CD4-positive, CD25-positive, alpha-beta regulatory T cell (primary cell): Measurements from ENCODE around the gene GDPD5. TPM values are rescaled to one million over a fixed set of nuclear protein-coding genes. Genes with fewer than 3 reads are reported as not detected.

Experiments
- ATAC-seq, 2 donors: fragments of 150-1000 bp; cut with Tn5 transposase; one replicate each; pipeline ENCODE4 v1.10.0; 2021; ENCODE audit warnings: low read depth in 2 of 2, moderate number of reproducible peaks in 2 of 2, moderate library complexity in 1 of 2
- DNase-seq, 3 donors: peaks; one replicate each; pipeline versions ENCODE4 v3.0.0 to v3.0.0-alpha.2; 2012 to 2022; ENCODE audit warnings: mixed read lengths in 1 of 3
- H3K27ac ChIP-seq: one replicate; pipeline ENCODE4 v1.7.0; 2013; ENCODE audit warnings: mild to moderate bottlenecking, low read length; ENCODE audit not compliant: insufficient read depth, poor library complexity, severe bottlenecking
- H3K27me3 ChIP-seq: one replicate; pipeline ENCODE4 v1.7.0; 2013; ENCODE audit warnings: low read length; ENCODE audit not compliant: control insufficient read depth, insufficient read depth
- H3K36me3 ChIP-seq: one replicate; pipeline ENCODE4 v1.7.0; 2013; ENCODE audit warnings: mild to moderate bottlenecking, low read length, moderate library complexity; ENCODE audit not compliant: control insufficient read depth, insufficient read depth
- H3K4me1 ChIP-seq: 2 replicates; pipeline ENCODE4 v1.7.0; 2013; ENCODE audit warnings: mild to moderate bottlenecking, low read length; ENCODE audit not compliant: insufficient read depth, control insufficient read depth, poor library complexity, severe bottlenecking
- H3K4me3 ChIP-seq: one replicate; pipeline ENCODE4 v1.7.0; 2013; ENCODE audit warnings: low read depth, mild to moderate bottlenecking, low read length, moderate library complexity
- H3K9me3 ChIP-seq, 2 experiments: 1 replicate in 1 of 2; 2 replicates in 1 of 2; pipeline ENCODE4 v1.7.0; 2013; ENCODE audit warnings: low read length in 2 of 2, mild to moderate bottlenecking in 1 of 2, moderate library complexity in 1 of 2; ENCODE audit not compliant: control insufficient read depth in 2 of 2
- H3K27ac Mint-ChIP-seq, 3 donors: one replicate each; pipeline ENCODE4 v1.8.0; 2020 to 2022; ENCODE audit warnings: mild to moderate bottlenecking in 3 of 3, mixed read lengths in 3 of 3, moderate library complexity in 2 of 3
- H3K27me3 Mint-ChIP-seq: one replicate; pipeline ENCODE4 v1.8.0; 2022; ENCODE audit warnings: mild to moderate bottlenecking, mixed read lengths
- H3K36me3 Mint-ChIP-seq: one replicate; pipeline ENCODE4 v1.8.0; 2020; ENCODE audit warnings: mixed read lengths
- H3K4me1 Mint-ChIP-seq, 4 donors: one replicate each; pipeline ENCODE4 v1.8.0; 2020 to 2022; ENCODE audit warnings: mixed read lengths in 4 of 4, mild to moderate bottlenecking in 1 of 4
- H3K4me3 Mint-ChIP-seq, 4 donors: one replicate each; pipeline ENCODE4 v1.8.0; 2020 to 2022; ENCODE audit warnings: mild to moderate bottlenecking in 4 of 4, mixed read lengths in 4 of 4, moderate library complexity in 3 of 4
- H3K9me3 Mint-ChIP-seq, 7 donors: one replicate each; pipeline ENCODE4 v1.8.0; 2020 to 2022; ENCODE audit warnings: mixed read lengths in 7 of 7, mild to moderate bottlenecking in 3 of 7, moderate library complexity in 2 of 7
- polyA plus RNA-seq, 4 donors: library from polyadenylated mRNA; unstranded; fragments of 300-500 nt; fragmentation: Illumina TruSeq; gene quantifications; one replicate each; pipeline ENCODE4 v1.2.3, GENCODE V29; 2021
- total RNA-seq: library from RNA; stranded (reverse); gene quantifications from one replicate; pipeline ENCODE4 v1.2.3, GENCODE V29; 2022

Gene GDPD5
- total and polyA plus RNA-seq, 5 donors from 2014 or later: 8.0 to 170 (median 21.5) TPM

DNA sequence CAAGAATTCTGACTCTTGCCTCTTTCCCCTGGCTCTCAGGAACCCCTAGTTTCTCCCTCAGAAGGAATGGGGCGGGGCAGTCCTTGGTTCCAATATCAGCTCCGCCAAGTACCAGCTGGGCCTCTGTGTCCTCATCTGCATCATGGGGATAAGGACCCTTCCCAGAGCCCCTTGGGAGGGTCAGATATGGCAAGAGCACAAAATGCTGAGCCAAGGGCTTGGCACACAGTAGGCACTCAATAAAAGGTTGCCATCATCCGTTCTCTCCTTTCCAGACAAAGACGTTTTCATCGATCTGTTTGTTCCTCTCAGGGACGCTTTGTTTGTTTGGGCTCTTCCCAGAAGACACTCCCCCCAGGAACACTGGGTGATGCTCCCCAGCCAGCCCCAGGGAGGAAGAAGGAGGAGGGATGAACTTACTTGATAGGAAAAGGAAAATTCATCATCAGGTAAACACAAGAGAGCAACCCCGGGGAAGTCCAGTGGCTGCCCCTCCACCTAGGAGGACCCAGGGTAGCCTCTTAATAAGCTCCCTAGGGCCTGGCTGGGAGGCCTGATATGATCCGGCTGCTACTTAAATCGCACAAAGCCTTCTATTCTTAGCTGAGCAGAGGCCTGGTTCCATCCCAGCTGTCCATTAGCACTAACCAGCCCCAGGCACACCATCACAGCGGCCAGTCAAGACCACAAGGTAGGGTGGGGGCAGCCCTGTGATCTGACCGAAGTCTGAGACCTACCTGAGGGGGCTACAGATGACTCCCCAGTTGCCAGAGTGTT lies 19.6 kb downstream of the GDPD5 start:
- Histone ChIP-seq H3K9me3 (no peaks in the 10 kb centered on the region), H3K27me3 (no peaks in the 10 kb centered on the region), H3K4me1 (peaks cover 36% of the 10 kb centered on the region), H3K36me3 (no peaks in the 10 kb centered on the region), H3K27ac (no peak overlapping the region), H3K4me3 (no peak overlapping the region)
- H3K27ac Mint-ChIP-seq: peak overlapping the region; percentile 44 to 66 (median 59)
- no peak for ATAC-seq
- H3K27me3 Mint-ChIP-seq: no peaks in the 10 kb centered on the region
- peaks cover 6 to 53% (median 32%) of the 10 kb centered on the region in 4 donors for H3K4me1 Mint-ChIP-seq
- no peaks in the 10 kb centered on the region for H3K9me3 Mint-ChIP-seq
- DNase-seq: no peak
- H3K36me3 Mint-ChIP-seq: peaks cover 3% of the 10 kb centered on the region
- peak overlapping the region in 2 of 4 donors; percentile 21 to 30 for H3K4me3 Mint-ChIP-seq

GRCh38 chr11:75504501-75504900 lies 21.2 kb downstream of the GDPD5 start:
- H3K9me3 ChIP-seq: no peaks in the 10 kb centered on the region
- no peak overlapping the region for H3K27ac ChIP-seq
- Mint-ChIP-seq H3K27ac (no peak overlapping the region), H3K27me3 (no peaks in the 10 kb centered on the region), H3K4me3 (no peak overlapping the region), H3K4me1 (peaks cover 6 to 55% (median 35%) of the 10 kb centered on the region in 4 donors), H3K36me3 (peaks cover 11% of the 10 kb centered on the region), H3K9me3 (no peaks in the 10 kb centered on the region)
- ATAC-seq: no peak
- H3K4me1 ChIP-seq: peaks cover 30% of the 10 kb centered on the region
- no peaks in the 10 kb centered on the region for H3K36me3 ChIP-seq
- DNase-seq: no peak
- no peak overlapping the region for H3K4me3 ChIP-seq
- no peaks in the 10 kb centered on the region for H3K27me3 ChIP-seq

DNA sequence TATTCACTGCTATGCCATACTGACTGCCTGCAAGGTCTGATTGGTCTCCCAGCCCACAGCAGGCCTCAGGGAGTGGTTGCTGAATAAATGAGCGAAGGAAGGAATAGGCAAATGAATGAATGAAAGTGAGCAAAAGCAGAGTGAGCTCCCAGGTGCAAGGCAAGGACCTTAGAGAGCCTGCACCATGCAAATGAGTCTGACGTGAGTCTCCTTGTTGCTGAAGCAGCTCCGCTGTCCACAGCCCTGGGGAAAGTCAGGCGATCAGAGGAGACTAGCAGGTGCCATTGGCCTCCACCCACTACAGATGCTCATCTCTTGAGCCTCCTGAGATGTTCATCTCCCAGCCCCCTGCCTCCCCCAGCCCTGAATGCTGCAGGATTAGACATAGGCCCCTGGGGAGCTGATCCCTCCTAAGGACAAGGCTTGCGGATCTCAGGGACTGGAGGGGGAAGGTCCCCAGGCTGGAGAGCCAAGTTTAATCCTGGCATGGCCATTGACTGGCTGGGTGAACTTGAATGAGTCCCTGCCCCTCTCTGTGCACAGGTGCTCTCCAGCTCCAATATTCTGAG lies 22.1 kb downstream of the GDPD5 start:
- DNase-seq: no peak
- no peak for ATAC-seq
- Mint-ChIP-seq H3K4me1 (peaks cover 6 to 47% (median 32%) of the 10 kb centered on the region in 4 donors), H3K36me3 (peaks cover 11% of the 10 kb centered on the region), H3K4me3 (no peak overlapping the region), H3K27ac (peak overlapping the region in 1 of 3 donors; percentile 84), H3K27me3 (no peaks in the 10 kb centered on the region), H3K9me3 (no peaks in the 10 kb centered on the region)
- H3K27me3 ChIP-seq: no peaks in the 10 kb centered on the region
- H3K9me3 ChIP-seq: no peaks in the 10 kb centered on the region
- peaks cover 21% of the 10 kb centered on the region for H3K4me1 ChIP-seq
- no peaks in the 10 kb centered on the region for H3K36me3 ChIP-seq
- H3K4me3 ChIP-seq: no peak overlapping the region
- H3K27ac ChIP-seq: no peak overlapping the region

- H3K9me3 ChIP-seq: no peaks in the 10 kb centered on the region
- H3K4me1 ChIP-seq: peaks cover 6% of the 10 kb centered on the region
- ATAC-seq (no peak), DNase-seq (no peak)
- Mint-ChIP-seq H3K4me1 (peaks cover 0 to 37% (median 24%) of the 10 kb centered on the region in 4 donors), H3K36me3 (peaks cover 11% of the 10 kb centered on the region), H3K27ac (peak overlapping the region in 1 of 3 donors; percentile 79), H3K27me3 (no peaks in the 10 kb centered on the region), H3K9me3 (no peaks in the 10 kb centered on the region), H3K4me3 (no peak overlapping the region)
- H3K27ac ChIP-seq: no peak overlapping the region
- H3K27me3 ChIP-seq: no peaks in the 10 kb centered on the region
- no peak overlapping the region for H3K4me3 ChIP-seq
- no peaks in the 10 kb centered on the region for H3K36me3 ChIP-seq
These were observed 23.6 kb downstream of the GDPD5 start for GRCh38 chr11:75502138-75502537.

GRCh38 chr11:75500742-75501141 lies 25.0 kb downstream of the GDPD5 start:
- Mint-ChIP-seq H3K9me3 (no peaks in the 10 kb centered on the region), H3K27me3 (no peaks in the 10 kb centered on the region), H3K4me1 (peaks cover 0 to 29% (median 20%) of the 10 kb centered on the region in 4 donors), H3K27ac (peak overlapping the region in 2 of 3 donors; percentile 74 to 80), H3K36me3 (peaks cover 11% of the 10 kb centered on the region), H3K4me3 (no peak overlapping the region)
- H3K4me3 ChIP-seq: no peak overlapping the region
- H3K9me3 ChIP-seq: no peaks in the 10 kb centered on the region
- DNase-seq: no peak
- H3K27me3 ChIP-seq: no peaks in the 10 kb centered on the region
- H3K27ac ChIP-seq: no peak overlapping the region
- H3K4me1 ChIP-seq: no peaks in the 10 kb centered on the region
- ATAC-seq: no peak
- H3K36me3 ChIP-seq: no peaks in the 10 kb centered on the region

DNA sequence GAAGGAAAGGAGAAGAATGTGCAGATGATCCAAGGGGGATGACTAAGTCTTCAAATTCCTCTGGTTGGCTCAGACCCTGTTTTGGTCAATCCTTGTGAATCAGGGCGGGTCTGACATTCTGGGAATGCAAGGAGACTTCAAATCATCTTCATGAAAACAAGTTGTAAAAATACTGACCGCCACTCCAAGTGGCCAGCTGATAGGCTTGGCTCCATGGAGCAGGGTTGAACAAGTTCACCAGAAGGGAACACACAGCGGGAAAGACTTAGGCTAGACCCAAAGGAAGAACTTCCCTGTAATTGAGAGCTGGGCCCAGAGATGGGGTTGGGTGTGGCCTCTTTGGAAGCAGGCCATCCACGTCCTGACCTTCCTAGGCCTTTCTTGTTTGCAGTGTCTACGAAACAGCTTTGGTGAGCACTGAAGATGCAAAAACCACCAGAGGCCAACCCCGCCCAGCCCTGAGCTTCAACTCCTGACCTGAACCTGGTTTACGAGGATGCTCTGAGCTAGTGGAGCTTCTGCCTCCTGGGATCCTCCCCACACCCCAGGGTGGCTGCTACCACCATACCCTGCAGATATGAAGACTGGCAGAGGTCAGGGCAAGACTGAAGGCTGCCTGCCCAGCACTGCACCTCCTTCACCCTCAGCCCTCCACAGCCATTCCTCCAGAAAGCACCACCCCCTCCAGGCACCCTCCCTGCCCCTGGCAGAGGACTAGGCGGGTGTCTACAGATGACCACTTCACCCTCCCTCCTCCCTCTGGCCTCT lies 26.1 kb downstream of the GDPD5 start:
- no peaks in the 10 kb centered on the region for H3K4me1 ChIP-seq
- H3K36me3 ChIP-seq: no peaks in the 10 kb centered on the region
- Mint-ChIP-seq H3K4me3 (no peak overlapping the region), H3K27me3 (no peaks in the 10 kb centered on the region), H3K4me1 (peaks cover 0 to 28% (median 20%) of the 10 kb centered on the region in 4 donors), H3K27ac (peak overlapping the region; percentile 38 to 80 (median 75)), H3K9me3 (no peaks in the 10 kb centered on the region), H3K36me3 (peaks cover 11% of the 10 kb centered on the region)
- DNase-seq: no peak
- ATAC-seq: no peak
- no peak overlapping the region for H3K27ac ChIP-seq
- H3K4me3 ChIP-seq: no peak overlapping the region
- no peaks in the 10 kb centered on the region for H3K27me3 ChIP-seq
- H3K9me3 ChIP-seq: no peaks in the 10 kb centered on the region

DNA sequence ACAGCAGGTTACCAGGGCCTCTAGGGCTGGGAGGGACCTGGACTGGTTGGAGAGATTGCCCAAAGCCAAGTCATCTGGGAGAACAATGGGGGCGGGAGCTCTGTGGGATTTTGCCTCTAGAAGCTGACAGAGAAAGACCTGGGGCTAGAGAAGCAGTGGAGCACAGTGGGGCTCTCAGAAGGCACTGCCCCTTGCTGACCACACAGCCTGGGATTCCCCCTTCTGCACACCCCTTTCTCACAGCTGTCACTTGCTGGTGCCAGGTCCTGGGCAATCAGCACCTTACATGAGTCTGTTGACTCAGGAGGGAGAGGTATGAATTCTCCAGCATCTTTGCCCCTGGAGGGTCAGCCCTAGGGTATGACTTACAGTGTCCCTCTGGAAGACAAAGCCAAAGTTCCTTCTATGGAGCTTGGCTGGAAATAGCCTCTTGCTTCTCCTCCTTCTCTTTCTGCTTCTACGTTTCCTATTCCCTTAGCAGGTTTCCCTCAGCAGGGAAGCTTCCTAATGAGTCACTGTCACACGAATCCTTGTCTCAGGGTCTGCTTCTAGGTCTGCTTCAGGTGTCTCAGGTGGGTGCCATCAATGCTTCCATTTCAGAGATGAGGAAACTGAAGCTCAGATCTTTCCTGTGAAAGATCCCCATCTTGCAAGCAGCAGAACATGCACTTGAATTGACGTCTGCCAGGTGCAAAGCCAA lies 27.0 kb downstream of the GDPD5 start:
- no peaks in the 10 kb centered on the region for H3K4me1 ChIP-seq
- no peak overlapping the region for H3K4me3 ChIP-seq
- ATAC-seq (no peak), DNase-seq (no peak)
- H3K36me3 ChIP-seq: no peaks in the 10 kb centered on the region
- peaks cover 7% of the 10 kb centered on the region for H3K36me3 Mint-ChIP-seq
- no peaks in the 10 kb centered on the region for H3K9me3 Mint-ChIP-seq
- no peak overlapping the region for H3K27ac ChIP-seq
- no peak overlapping the region for H3K4me3 Mint-ChIP-seq
- no peaks in the 10 kb centered on the region for H3K9me3 ChIP-seq
- peaks cover 0 to 23% (median 18%) of the 10 kb centered on the region in 4 donors for H3K4me1 Mint-ChIP-seq
- H3K27ac Mint-ChIP-seq: peak overlapping the region in 2 of 3 donors; percentile 13 to 17
- H3K27me3 ChIP-seq: no peaks in the 10 kb centered on the region
- no peaks in the 10 kb centered on the region for H3K27me3 Mint-ChIP-seq
